NCI-H2227 (cell line): ENCODE data around the gene MUC4.
"Not testable (repeated sequence)": the region's sequence is repeated elsewhere in the genome, so short reads cannot be mapped to it uniquely, and the experiment has no call there.

Source experiments
- DNase-seq: peaks from one replicate; lab custom pipeline; 2025; ENCODE audit not compliant: unreplicated experiment; lab: John Stamatoyannopoulos, UW

Gene MUC4

GRCh38 chr3:195748661-195749060, 63.1 kb downstream of the MUC4 start:
- DNase-seq = no peak

GRCh38 chr3:195746751-195747150, 65.0 kb downstream of the MUC4 start:
- DNase-seq = no peak

GRCh38 chr3:195746346-195746745, 65.4 kb downstream of the MUC4 start:
- no peak for DNase-seq

- DNase-seq = no peak
These were observed 67.3 kb downstream of the MUC4 start for GRCh38 chr3:195744437-195744836.

GRCh38 chr3:195739561-195740111, 72.1 kb downstream of the MUC4 start:
- DNase-seq = no peak

- DNase-seq = no peak
These were observed 73.3 kb downstream of the MUC4 start for GRCh38 chr3:195738274-195739044.

- DNase-seq = not testable (repeated sequence)
These were observed 73.9 kb downstream of the MUC4 start for GRCh38 chr3:195737782-195738181.

GRCh38 chr3:195736866-195737490, 74.8 kb downstream of the MUC4 start:
- no peak for DNase-seq

GRCh38 chr3:195735036-195735695, 76.6 kb downstream of the MUC4 start:
- no peak for DNase-seq

GRCh38 chr3:195732940-195733339, 78.8 kb downstream of the MUC4 start:
- DNase-seq = no peak

GRCh38 chr3:195731356-195731905, 80.3 kb downstream of the MUC4 start:
- DNase-seq = no peak

- DNase-seq = no peak
These were observed 82.1 kb downstream of the MUC4 start for GRCh38 chr3:195729476-195730251.

- DNase-seq = not testable (repeated sequence)
These were observed 82.9 kb downstream of the MUC4 start for GRCh38 chr3:195728789-195729188.

GRCh38 chr3:195727606-195728195, 84.0 kb downstream of the MUC4 start:
- no peak for DNase-seq

GRCh38 chr3:195725916-195726740, 85.6 kb downstream of the MUC4 start:
- DNase-seq = not testable (repeated sequence)

- DNase-seq = not testable (repeated sequence)
These were observed 87.4 kb downstream of the MUC4 start for GRCh38 chr3:195724363-195724762.

GRCh38 chr3:195722996-195723345, 88.8 kb downstream of the MUC4 start:
- not testable (repeated sequence) for DNase-seq

- DNase-seq = not testable (repeated sequence)
These were observed 89.4 kb downstream of the MUC4 start for GRCh38 chr3:195722139-195722995.
